Small intestine (tissue), 7 donors: ENCODE results near the gene SPOCK1. TPM values are rescaled to one million over a fixed set of nuclear protein-coding genes. Genes with fewer than 3 reads are reported as not detected.

Source experiments
- DNase-seq, 2 donors: peaks; one replicate each; pipeline versions ENCODE4 v3.0.0 to v3.0.0-alpha.2; 2013
- FAIRE-seq: peaks from 2 replicates; lab custom pipeline; 2012; peaks lifted over from hg19 to GRCh38; lab: Jason Lieb, UNC
- H3K27ac ChIP-seq, 3 donors: one replicate each; pipeline ENCODE4 v1.5.1; 2013; ENCODE audit warnings: low read length in 2 of 3, mild to moderate bottlenecking in 2 of 3, control low read depth in 1 of 3, inconsistent platforms in 1 of 3, low read depth in 1 of 3, moderate library complexity in 1 of 3
- H3K27me3 ChIP-seq, 3 donors: one replicate each; pipeline ENCODE4 v1.6.1; 2013; ENCODE audit warnings: low read length in 3 of 3, inconsistent platforms in 1 of 3; ENCODE audit not compliant: control insufficient read depth in 3 of 3, insufficient read depth in 3 of 3
- H3K36me3 ChIP-seq, 3 donors: one replicate each; pipeline ENCODE4 v1.6.1; 2013; ENCODE audit warnings: low read length in 3 of 3, inconsistent platforms in 1 of 3, low read depth in 1 of 3, mild to moderate bottlenecking in 1 of 3, moderate library complexity in 1 of 3; ENCODE audit not compliant: control insufficient read depth in 3 of 3, insufficient read depth in 2 of 3
- H3K4me1 ChIP-seq, 3 donors: one replicate each; pipeline ENCODE4 v1.6.1; 2013; ENCODE audit warnings: low read length in 2 of 3, inconsistent platforms in 1 of 3, low read depth in 1 of 3, mild to moderate bottlenecking in 1 of 3, moderate library complexity in 1 of 3; ENCODE audit not compliant: control insufficient read depth in 3 of 3, insufficient read depth in 2 of 3
- H3K4me3 ChIP-seq, 3 donors: one replicate each; pipeline ENCODE4 v1.5.1; 2013; ENCODE audit warnings: low read length in 3 of 3, control low read depth in 1 of 3, inconsistent platforms in 1 of 3, low read depth in 1 of 3, mild to moderate bottlenecking in 1 of 3, moderate library complexity in 1 of 3
- H3K9me3 ChIP-seq, 2 donors: one replicate each; pipeline ENCODE4 v1.6.1; 2013; ENCODE audit warnings: low read depth in 1 of 2, low read length in 1 of 2; ENCODE audit not compliant: control insufficient read depth in 2 of 2, insufficient read depth in 1 of 2
- WGBS, 3 donors: extraction: QIAGEN DNeasy Blood & Tissue Kit; methylation state at CpG; one replicate each; pipeline ENCODE4 v1.1.7; 2013; 5-methylcytosine and 5-hydroxymethylcytosine counted together
- polyA plus RNA-seq, 4 donors: library from polyadenylated mRNA; stranded (reverse) in 3 of 4; unstranded in 1 of 4; fragments of 200-250 nt in 3 of 4; fragments of 120-200 nt in 1 of 4; gene quantifications; one replicate each; pipeline versions ENCODE4 v1.2.1 to v1.2.3, GENCODE V29; 2013
- donor health status: healthy with polysubstance abuse.
- donor health status: control.
- donor health status: control.
- donor health status: Bipolar disorder and iron deficiency.
- donor health status: healthy.

SPOCK1 gene
- polyA plus RNA-seq, 4 donors, result 0.22 to 1.1 (median 0.54) TPM

DNA sequence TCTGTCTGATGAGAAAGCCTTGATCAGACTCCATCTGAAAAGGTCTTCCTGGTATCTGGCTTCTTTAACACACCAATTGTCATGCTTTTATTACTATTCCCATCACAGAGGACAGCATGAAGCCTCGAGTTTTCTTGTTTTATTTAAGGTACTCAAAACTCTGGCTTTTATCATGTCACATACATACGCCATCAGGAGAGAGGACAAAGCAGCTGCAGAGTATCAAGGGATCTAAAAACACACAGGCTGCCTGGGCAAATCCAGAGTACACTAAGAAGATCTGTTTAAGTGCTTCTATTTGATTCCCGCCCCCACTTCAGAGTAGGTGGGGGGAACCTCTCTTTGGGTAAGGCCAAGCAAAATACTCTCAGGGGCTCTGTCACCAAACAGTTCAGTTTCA lies 277.2 kb downstream of the SPOCK1 start:
- Histone ChIP-seq H3K27me3 (no peaks in the 10 kb centered on the region), H3K9me3 (no peaks in the 10 kb centered on the region), H3K27ac (no peak overlapping the region), H3K4me3 (no peak overlapping the region), H3K4me1 (no peaks in the 10 kb centered on the region), H3K36me3 (no peaks in the 10 kb centered on the region)
- FAIRE-seq, result no peak
- WGBS, 3 donors, result 55 to 63% (median 56%) methylated on average over 3 of the region's 3 CpGs
- no peak for DNase-seq

DNA sequence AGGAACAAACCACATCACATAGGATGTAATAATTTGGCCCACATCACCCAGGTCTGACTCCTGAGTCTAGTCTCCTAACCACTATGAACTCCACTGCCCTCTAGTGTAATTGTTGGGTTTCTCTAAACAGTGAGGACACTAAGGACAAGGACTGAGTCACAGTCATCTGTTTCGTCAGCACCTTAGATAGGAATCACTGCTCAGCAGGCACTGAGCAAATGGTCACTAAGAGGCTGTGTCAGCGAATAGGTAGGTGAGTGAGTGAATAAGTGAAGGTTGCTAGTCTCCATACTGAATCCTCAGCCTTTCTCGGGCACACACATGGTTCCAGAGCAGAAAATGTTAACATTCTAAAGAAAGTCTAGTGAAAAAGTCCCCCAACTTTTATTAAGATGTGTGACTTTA lies 278.6 kb downstream of the SPOCK1 start:
- Histone ChIP-seq H3K4me3 (no peak overlapping the region), H3K4me1 (peaks cover 0 to 1% (median 0%) of the 10 kb centered on the region in 3 donors), H3K9me3 (no peaks in the 10 kb centered on the region), H3K36me3 (no peaks in the 10 kb centered on the region), H3K27me3 (no peaks in the 10 kb centered on the region), H3K27ac (no peak overlapping the region)
- peak; percentile 36 to 77 for DNase-seq
- FAIRE-seq, result no peak
- WGBS, 3 donors, result 46 to 52% (median 46%) methylated on average over 3 of the region's 3 CpGs

DNA sequence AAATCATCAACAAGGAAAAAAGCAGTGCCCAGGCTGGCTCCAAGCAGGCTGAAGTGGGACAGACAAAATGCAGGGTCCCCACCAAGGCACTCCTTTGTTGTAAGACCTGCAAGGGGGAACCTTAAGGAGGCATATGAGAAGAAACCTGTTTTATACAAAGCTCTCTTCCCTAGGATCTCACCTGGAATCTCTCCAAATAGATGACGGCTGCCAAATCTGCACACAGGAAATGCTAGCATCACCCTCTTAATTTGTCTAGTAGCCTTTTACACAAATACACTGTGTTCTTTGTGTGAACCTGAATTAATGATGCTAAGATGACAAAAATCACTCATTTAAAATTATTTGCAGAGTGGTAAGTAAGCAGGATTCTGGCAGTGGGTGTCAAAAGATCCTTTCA lies 280.2 kb downstream of the SPOCK1 start:
- FAIRE-seq, result no peak
- H3K4me3 ChIP-seq, result no peak overlapping the region
- H3K9me3 ChIP-seq, result no peaks in the 10 kb centered on the region
- H3K27me3 ChIP-seq, result no peaks in the 10 kb centered on the region
- H3K36me3 ChIP-seq, result no peaks in the 10 kb centered on the region
- no peak overlapping the region for H3K27ac ChIP-seq
- WGBS, 3 donors, result 31 to 54% (median 32%) methylated on average over 1 of the region's 1 CpG
- H3K4me1 ChIP-seq, result peaks cover 0 to 9% (median 0%) of the 10 kb centered on the region in 3 donors
- DNase-seq, result no peak

DNA sequence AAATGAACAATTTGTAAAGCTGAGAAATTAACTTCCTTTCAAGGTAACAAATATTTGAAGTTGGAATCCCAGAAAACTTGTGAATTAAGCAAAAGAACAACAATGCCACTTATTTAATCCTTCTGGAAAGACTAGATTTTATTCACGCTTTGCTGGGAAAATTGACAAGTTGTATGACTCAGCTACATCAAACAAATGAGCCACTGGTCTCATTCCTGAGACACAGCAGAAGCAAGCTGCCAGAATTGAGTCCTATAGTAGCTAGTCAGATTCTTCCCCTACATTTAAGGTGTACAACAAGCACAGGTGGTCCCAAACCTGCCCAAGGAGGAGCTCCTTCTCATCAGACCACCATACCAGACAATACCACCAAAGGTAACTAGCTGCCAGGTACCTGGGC lies 280.7 kb downstream of the SPOCK1 start:
- no peak for FAIRE-seq

DNA sequence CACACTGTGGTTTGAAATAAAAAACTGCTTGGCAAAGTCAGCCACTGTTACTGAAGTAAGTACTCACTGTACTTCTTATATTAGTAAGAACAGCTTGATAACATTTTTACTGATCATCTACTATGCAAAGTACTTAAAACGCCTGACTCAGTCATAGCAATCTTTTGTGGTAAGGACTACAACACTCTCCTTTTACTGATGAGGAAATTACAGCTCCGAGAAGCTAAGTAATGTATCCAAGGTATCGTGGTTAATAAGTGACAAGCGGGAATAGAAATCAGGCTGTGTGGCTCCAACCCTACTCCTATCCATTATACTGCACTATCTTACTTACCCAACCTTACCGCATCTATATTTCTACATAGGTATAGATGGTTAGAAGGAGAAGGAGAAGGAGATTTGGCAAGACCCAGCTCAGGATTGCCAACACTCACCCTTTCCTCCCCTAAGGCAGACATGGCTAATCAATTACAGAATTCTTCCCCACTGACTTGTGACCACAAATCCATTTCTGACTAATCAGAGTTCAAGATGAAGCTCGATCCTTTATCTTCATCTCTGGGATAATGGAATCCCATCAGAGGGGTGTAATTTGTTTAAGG lies 281.4 kb downstream of the SPOCK1 start:
- Histone ChIP-seq H3K4me1 (peaks cover 0 to 13% (median 0%) of the 10 kb centered on the region in 3 donors), H3K27ac (no peak overlapping the region), H3K27me3 (no peaks in the 10 kb centered on the region), H3K36me3 (no peaks in the 10 kb centered on the region), H3K4me3 (no peak overlapping the region), H3K9me3 (no peaks in the 10 kb centered on the region)
- 60 to 77% (median 61%) methylated on average over 6 of the region's 6 CpGs for WGBS, 3 donors
- DNase-seq (no peak), FAIRE-seq (no peak)

More for the DNA sequence above, 280.7 kb downstream of the SPOCK1 start:
- Histone ChIP-seq H3K36me3 (no peaks in the 10 kb centered on the region), H3K9me3 (no peaks in the 10 kb centered on the region), H3K27me3 (no peaks in the 10 kb centered on the region), H3K4me3 (no peak overlapping the region), H3K27ac (no peak overlapping the region), H3K4me1 (peaks cover 0 to 9% (median 0%) of the 10 kb centered on the region in 3 donors)
- 0% methylated on average over 1 of the region's 1 CpG for WGBS, 3 donors
- DNase-seq, result no peak

DNA sequence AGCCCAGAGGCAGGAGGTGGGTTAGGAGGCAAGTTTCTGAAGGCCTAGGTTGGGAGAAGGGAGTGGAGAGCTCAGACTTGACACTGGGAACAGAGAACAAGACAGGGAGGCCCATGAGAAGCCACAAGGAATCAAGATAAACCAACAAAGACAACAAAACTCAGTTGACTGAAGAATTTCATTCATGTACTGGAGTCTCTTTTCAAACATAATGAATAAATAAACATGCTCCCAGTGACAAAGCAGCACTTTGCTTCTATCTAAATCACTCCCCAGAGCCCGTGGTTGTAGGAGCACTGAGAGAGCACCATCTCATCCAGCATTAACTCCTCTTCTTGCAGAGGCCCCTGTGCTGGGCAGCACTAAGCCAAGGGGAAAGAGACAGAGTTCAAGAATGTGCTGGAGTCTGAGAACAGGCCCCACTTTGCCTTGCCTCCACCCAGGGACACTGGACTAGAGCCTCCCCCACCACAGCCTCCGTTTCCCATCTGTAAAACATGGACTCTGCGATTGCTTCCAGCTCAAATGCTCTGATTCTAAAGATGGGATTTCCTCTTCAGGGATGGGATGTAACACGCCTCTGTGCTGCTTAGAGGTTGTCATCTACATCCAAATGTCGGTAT lies 282.0 kb downstream of the SPOCK1 start:
- no peak for FAIRE-seq
- Histone ChIP-seq H3K4me3 (no peak overlapping the region), H3K27me3 (no peaks in the 10 kb centered on the region), H3K27ac (no peak overlapping the region), H3K36me3 (no peaks in the 10 kb centered on the region), H3K4me1 (peaks cover 0 to 15% (median 0%) of the 10 kb centered on the region in 3 donors), H3K9me3 (no peaks in the 10 kb centered on the region)
- WGBS, 3 donors, result 70 to 79% (median 70%) methylated on average over 5 of the region's 5 CpGs
- no peak for DNase-seq

DNA sequence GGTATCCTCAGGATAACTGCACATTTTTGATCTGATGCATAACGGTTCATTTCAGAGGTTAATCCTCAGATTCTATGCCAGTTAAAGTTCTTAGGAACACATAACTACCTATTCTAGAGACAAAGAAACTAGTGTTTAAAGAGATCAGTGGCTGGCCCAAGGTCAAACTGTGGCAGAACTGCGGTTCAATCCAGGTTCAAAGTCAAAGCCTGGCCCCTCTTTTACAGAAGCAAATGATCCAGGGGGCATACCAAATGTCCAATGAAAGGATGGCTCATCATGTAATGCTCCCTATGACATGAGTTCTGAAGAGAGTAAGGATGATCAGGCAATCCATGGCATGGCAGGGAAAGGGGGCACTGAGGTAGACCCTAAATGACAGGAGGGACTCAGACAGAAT lies 283.3 kb downstream of the SPOCK1 start:
- Histone ChIP-seq H3K4me3 (no peak overlapping the region), H3K9me3 (no peaks in the 10 kb centered on the region), H3K27me3 (no peaks in the 10 kb centered on the region), H3K36me3 (no peaks in the 10 kb centered on the region), H3K27ac (no peak overlapping the region), H3K4me1 (peaks cover 0 to 15% (median 0%) of the 10 kb centered on the region in 3 donors)
- 6 to 61% (median 29%) methylated on average over 2 of the region's 2 CpGs for WGBS, 3 donors
- FAIRE-seq (no peak), DNase-seq (no peak)

DNA sequence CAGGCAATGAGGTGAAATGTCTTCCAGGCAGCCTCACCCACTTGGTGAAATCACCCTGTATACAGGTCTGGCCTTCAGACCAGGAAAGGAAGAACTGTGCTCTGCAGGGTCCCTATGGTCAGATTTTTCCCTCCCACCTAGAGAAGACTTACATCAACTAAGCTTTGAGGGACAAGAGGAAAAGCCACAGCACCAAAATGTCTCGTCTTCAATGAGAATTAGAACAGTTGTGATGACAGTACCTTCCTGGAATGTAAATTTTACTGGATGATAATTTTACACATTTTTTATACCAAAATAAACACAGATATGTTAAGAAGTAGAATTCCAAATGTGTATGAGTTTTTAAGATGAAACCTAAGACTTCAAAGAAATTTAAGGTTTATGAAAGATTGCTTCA lies 283.9 kb downstream of the SPOCK1 start:
- FAIRE-seq, result no peak
- Histone ChIP-seq H3K4me1 (peaks cover 0 to 15% (median 0%) of the 10 kb centered on the region in 3 donors), H3K4me3 (no peak overlapping the region), H3K27ac (no peak overlapping the region), H3K9me3 (no peaks in the 10 kb centered on the region), H3K36me3 (no peaks in the 10 kb centered on the region), H3K27me3 (no peaks in the 10 kb centered on the region)
- 65 to 84% (median 78%) methylated on average over 1 of the region's 1 CpG for WGBS, 3 donors
- DNase-seq, result no peak
